Keratinocyte (primary cell): ENCODE data around the gene NRG3.

Experiments used
- CTCF ChIP-seq, 3 experiments: IDR thresholded peaks in 1 of 3; conservative IDR thresholded peaks in 1 of 3; optimal IDR thresholded peaks in 1 of 3; 2 replicates in 2 of 3; 3 replicates in 1 of 3; pipeline versions ENCODE3 to v1.5.1; 2011; ENCODE audit warnings: low read length in 3 of 3, mild to moderate bottlenecking in 3 of 3, moderate library complexity in 2 of 3, control low read depth in 1 of 3, inconsistent platforms in 1 of 3; ENCODE audit not compliant: insufficient read depth in 2 of 3; ENCODE audit errors: extremely low read depth in 1 of 3
- EZH2 ChIP-seq: IDR thresholded peaks from one replicate; pipeline ENCODE4 v1.6.1; 2012; ENCODE audit warnings: inconsistent platforms, mild to moderate bottlenecking, low read length, moderate library complexity

DNA sequence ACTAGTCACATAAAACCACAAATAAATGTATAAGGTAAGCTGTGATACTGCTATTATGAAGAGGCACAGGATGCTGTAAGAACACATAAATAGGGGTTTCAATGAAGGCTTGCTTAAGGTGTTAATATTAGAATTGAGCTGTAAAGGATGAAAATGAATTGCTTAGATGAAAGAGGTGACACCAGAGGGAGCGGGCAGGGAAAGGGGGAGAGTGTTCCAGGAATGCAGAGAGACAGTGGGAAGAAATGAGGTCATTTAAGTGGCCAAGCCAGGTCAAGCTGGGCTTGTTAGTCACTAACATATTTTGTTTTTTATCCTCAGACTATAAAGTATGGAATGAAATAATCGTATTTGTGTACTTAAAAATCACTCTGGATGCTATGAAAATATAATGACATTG, 193.5 kb downstream of the NRG3 start:
- TF ChIP-seq CTCF (optimal IDR thresholded peaks at IDR 0.05 in 1 of 3, IDR thresholded peaks at IDR 0.05 in 1 of 3, conservative IDR thresholded peaks at IDR 0.05 in 1 of 3; ENCODE audit: extremely low read depth in 1 of 3, insufficient read depth in 2 of 3, low read length in 3 of 3) (no peak), EZH2 (no peak)
